SKM-1 (cell line): ENCODE measurements around the gene NATD1.
"Not testable (repeated sequence)": the region's sequence is repeated elsewhere in the genome, so short reads cannot be mapped to it uniquely, and the experiment has no call there.

Experiments used
- DNase-seq: peaks from one replicate; lab custom pipeline; 2025; ENCODE audit not compliant: unreplicated experiment; lab: John Stamatoyannopoulos, UW

The NATD1 gene

DNA sequence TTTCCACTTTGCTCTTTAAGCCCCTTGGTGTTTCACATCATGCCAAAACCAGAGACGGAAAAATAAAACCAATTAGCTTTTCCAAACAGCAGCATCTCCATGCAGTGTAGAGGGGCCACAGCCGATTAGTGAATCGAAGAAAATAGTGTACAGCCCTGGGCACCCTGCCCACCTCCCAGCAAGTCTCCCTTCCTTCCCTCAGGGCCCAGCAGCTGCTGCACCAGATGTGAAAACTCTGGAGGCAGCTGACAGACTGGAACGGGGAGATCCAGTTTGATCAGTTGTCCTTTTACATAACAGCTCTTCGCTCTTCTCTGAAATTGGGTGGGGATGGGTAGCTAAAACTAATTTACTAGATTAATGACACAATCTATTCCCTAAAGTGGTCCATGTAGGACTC lies 58.5 kb downstream of the NATD1 start:
- no peak for DNase-seq

DNA sequence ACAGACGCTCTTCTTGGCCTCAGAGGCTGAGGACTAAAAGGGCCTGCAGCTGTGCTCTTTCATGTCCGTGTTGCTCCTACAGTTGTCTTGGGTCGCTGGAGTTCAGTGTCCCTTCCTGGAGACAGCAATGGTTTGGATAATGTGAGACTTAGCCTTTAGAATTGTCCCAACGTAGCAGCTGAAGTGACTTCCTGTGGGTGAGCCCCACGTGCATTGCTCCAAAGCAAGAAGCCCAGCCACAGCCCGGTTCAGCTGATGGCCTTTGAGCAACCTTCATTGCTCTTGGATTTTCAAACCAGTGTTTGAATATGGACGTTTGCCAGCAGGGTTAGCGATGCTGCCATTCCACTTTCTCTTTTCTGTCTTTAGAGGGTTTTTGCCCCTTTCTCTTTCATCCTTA lies 59.0 kb downstream of the NATD1 start:
- no peak for DNase-seq

DNA sequence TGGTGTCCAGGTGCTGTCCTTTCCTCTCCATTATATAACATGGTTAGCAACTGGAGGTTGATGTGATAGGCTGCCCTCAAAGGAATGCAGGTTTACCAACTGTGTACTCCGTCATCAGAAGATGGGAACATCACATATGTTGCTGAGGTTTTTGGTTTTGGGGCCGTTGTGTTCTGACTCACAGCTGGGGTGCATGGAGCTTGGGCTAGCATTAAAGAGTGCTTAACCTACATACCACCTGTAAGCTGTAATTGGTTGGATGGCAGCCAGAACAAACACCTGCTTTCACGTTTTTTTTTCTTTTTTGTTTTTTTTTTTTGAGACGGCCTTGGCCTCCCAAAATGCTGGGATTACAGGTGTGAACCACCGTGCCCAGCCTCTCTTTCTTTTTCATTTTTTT lies 60.2 kb downstream of the NATD1 start:
- no peak for DNase-seq

DNA sequence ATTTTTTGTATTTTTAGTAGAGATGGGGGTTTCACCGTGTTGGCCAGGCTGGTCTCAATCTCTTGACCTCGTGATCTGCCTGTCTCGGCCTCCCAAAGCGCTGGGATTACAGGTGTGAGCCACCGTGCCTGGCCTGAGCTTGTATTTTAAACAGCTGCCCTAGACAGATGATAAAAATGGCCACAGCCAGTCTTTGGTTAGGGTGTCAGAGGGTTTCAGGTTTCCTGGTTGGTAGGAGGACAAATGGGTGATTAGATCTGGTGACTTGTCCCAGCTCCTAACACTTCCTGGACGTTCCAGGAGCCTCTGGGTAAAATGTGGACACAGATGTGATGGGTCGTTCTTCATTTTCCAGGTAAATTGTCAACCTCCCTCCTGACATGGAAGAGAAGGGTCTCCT lies 60.8 kb downstream of the NATD1 start:
- not testable (repeated sequence) for DNase-seq

DNA sequence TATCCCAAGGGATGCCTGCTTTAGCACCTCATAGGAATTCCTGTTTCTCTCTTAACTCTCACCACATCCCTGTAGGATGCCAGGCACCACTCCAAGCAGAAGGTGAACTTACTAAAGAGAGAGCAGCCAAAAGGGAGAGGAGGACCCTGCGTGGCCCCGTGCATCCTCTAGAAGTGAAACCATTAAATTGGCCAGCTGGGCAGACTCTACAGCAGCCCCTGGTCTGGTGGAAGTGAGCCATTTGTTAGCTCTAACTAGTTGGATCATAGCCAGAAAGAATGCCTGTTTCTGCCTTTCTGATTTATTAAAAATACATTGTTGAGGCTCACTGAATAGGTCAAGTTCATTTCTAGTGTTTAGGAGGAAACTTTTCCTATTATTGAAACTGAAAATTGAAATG lies 61.5 kb downstream of the NATD1 start:
- DNase-seq = no peak

DNA sequence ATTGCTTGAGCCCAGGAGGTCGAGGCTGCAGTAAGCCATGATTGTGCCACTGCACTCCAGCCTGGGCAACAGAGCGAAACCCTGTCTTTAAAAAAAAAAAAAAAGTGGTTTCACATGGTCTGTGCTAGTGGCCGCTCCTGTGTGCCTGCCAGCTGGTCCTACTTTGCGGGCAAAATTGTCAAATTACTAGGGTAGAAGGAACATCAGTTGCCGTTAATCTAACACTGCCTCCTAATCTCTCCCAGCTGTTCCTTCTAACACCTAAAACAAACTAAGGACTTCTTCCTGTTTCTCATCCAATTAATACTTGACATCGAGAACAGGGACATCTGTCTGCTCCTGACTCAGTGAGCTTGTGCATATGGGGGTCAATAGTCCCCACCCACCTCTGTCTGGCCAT lies 63.1 kb downstream of the NATD1 start:
- DNase-seq = no peak

DNA sequence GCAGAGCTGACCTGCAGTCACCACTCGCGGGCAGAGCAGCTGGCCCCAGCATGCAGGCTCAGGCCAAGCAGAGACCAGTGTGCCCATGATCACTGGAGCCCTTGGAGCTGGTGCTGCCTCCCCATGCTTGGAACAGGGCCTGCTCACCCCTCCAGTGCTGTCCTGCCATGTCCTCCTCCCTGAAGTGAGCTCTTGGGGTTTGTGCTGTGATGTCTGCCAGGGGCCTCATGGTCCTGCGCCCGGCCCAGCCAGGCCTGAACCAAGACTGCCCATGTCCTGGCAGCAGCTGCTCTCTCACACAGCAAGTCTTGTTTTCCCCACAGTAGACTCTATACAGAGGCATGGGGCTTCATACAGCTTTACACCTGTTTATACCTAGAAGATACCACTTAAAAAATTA lies 63.8 kb downstream of the NATD1 start:
- no peak for DNase-seq
